Chondrocyte (in vitro differentiated cells): ENCODE results near the gene SLC25A1. TPM values are rescaled to one million over a fixed set of nuclear protein-coding genes. Genes with fewer than 3 reads are reported as not detected.

Experiments used
- DNase-seq: peaks from one replicate; pipeline ENCODE4 v3.0.0; 2021; ENCODE audit warnings: mixed read lengths, low spot score
- H3K27ac Mint-ChIP-seq: one replicate; pipeline ENCODE4 v1.8.0; 2021; ENCODE audit warnings: mild to moderate bottlenecking, moderate library complexity, mixed read lengths; ENCODE audit not compliant: unreplicated experiment
- H3K27me3 Mint-ChIP-seq: 2 replicates; pipeline ENCODE4 v1.8.0; 2021; ENCODE audit warnings: low read depth, mixed read lengths
- H3K36me3 Mint-ChIP-seq: 2 replicates; pipeline ENCODE4 v1.8.0; 2021; ENCODE audit warnings: low read depth, mixed read lengths
- H3K4me1 Mint-ChIP-seq: 2 replicates; pipeline ENCODE4 v1.8.0; 2021; ENCODE audit warnings: low read depth, mild to moderate bottlenecking, mixed read lengths
- H3K4me3 Mint-ChIP-seq: one replicate; pipeline ENCODE4 v1.8.0; 2021; ENCODE audit warnings: mild to moderate bottlenecking, moderate library complexity, mixed read lengths; ENCODE audit not compliant: unreplicated experiment
- H3K9me3 Mint-ChIP-seq: 2 replicates; pipeline ENCODE4 v1.8.0; 2021; ENCODE audit warnings: low read depth, mixed read lengths
- total RNA-seq: library from RNA; stranded (reverse); gene quantifications from 3 replicates; pipeline ENCODE4 v1.2.1, GENCODE V29; 2021
- TF ChIP-seq, protein P1 (sequence below): fragments of 200-600 bp; sonication (generic); IDR thresholded peaks from 2 replicates; pipeline ENCODE4 v1.5.0; 2021; ENCODE audit warnings: antibody characterized with exemption, mild to moderate bottlenecking, moderate library complexity

Gene SLC25A1
- total RNA-seq, 1 donor from 2014 or later, result 107 TPM

DNA sequence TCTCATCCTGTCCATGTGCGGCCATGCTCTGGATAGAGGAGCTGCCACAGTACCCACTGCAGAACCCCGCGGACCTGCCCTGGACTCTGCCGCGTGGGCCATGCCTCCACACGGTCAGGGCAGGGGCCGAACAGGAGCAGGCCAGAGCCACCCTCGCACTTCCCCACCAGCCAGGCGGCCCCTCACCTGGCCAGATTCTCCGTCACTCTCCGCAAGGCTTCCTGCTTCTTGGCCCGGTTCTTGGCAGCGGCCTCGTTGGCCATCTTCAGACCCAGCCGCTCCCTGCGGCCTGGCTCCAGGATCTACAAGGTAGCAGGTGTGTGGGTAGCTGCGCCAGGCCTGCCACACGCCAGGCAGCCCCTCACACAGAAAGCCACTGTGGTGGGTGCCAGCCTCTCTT, 43.7 kb downstream of the SLC25A1 start:
- Mint-ChIP-seq H3K36me3 (peaks cover 41% of the 10 kb centered on the region), H3K27me3 (no peaks in the 10 kb centered on the region)

DNA sequence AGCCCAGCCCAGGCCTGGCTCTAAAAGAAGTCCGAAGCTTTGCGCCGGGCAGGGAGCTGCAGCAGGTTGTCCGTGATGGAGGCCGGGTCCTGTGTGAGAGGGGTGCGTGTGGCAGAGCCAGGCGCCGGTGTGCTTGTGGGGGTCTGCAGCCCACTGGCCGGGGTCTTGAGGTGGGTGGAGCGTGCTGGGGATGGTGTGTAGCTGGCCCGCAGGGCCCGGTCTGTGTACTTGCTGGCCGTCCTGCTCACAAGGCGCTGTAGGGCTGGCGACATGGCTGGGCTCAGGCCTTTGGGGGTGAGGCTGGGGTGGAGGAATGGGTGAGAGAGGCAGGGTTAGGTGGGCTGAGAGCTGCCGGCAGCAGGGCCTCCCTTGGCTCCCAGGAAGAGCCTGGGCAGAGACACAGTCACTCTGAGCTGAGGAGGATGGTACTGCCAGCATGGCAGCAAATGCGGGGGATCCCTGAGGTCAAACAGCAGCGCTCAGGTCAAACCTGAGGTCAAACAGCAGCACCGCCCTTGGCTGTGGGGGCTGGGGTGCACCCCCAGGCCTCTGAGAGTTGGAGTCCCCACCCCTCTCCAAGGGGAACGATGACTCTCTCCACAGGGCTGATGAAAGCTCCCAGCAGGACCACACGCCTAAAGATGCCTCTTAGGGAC, 44.2 kb downstream of the SLC25A1 start:
- Mint-ChIP-seq H3K36me3 (peaks cover 41% of the 10 kb centered on the region), H3K4me3 (no peak overlapping the region), H3K27ac (no peak overlapping the region), H3K27me3 (no peaks in the 10 kb centered on the region), H3K4me1 (no peaks in the 10 kb centered on the region), H3K9me3 (no peaks in the 10 kb centered on the region)
- TF ChIP-seq, protein P1, sequence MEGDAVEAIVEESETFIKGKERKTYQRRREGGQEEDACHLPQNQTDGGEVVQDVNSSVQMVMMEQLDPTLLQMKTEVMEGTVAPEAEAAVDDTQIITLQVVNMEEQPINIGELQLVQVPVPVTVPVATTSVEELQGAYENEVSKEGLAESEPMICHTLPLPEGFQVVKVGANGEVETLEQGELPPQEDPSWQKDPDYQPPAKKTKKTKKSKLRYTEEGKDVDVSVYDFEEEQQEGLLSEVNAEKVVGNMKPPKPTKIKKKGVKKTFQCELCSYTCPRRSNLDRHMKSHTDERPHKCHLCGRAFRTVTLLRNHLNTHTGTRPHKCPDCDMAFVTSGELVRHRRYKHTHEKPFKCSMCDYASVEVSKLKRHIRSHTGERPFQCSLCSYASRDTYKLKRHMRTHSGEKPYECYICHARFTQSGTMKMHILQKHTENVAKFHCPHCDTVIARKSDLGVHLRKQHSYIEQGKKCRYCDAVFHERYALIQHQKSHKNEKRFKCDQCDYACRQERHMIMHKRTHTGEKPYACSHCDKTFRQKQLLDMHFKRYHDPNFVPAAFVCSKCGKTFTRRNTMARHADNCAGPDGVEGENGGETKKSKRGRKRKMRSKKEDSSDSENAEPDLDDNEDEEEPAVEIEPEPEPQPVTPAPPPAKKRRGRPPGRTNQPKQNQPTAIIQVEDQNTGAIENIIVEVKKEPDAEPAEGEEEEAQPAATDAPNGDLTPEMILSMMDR, result no peak
- peak; percentile 93 for DNase-seq

More for the DNA sequence above, 43.7 kb downstream of the SLC25A1 start:
- Mint-ChIP-seq H3K4me1 (no peaks in the 10 kb centered on the region), H3K4me3 (no peak overlapping the region), H3K9me3 (no peaks in the 10 kb centered on the region), H3K27ac (no peak overlapping the region)
- DNase-seq, result no peak
- TF ChIP-seq, protein P1, result no peak

DNA sequence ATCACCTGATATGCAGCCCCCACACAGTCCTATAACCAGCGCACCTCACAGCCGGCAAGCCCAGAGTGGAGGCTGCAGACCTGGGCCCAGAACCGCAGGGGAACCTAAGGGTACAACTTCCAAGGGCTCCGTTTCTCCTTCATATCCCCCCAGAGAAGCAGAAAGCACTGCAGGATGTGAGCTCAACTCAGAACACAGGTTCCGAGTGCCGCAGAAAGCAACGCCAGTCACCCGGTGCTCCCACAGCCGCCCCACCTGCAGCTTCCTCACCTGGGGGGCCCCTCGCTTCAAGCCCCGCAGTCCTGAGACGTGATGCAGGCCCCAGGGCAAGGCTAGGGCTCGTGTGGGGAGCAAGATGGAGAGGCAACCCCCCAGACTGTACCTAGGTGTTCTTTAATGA, 45.0 kb downstream of the SLC25A1 start:
- H3K36me3 Mint-ChIP-seq, result peaks cover 37% of the 10 kb centered on the region
- TF ChIP-seq, protein P1, result no peak

DNA sequence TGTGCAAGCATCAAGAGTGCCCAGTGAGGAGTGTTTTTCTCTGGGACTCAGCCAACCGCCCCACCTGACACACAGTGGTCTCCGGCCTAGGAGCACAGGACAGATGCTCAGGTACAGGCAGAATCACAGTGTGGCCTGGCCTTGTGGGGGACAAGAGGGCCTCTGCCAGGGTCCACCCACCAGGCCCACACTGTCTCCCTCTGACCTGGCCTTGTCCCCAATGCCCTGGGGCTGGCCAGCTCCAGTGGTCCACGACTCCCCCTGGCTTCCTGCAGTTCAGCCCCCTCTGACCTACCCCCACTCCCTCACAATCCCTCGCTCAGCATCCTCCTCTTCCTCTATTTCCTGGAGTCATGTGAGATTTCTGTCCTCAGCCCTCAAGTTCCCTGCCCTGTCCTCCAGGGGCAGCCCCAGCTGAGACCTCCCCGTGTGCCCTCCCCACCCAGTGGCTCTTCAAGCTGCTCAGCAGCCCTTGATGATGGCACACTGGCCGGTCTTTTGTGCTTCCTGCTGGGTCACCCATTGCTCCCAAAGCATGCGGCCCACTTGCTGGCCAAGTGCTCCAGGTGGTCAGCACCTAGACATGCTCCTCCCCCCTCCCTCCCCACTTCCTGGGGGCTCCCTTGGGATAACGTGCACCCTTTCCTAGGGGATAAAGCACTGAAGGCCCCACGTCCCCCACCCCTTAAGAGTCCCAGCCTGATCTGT, 45.7 kb downstream of the SLC25A1 start:
- Mint-ChIP-seq H3K27me3 (no peaks in the 10 kb centered on the region), H3K9me3 (no peaks in the 10 kb centered on the region), H3K4me1 (no peaks in the 10 kb centered on the region)

More for the DNA sequence above, 45.0 kb downstream of the SLC25A1 start:
- no peak overlapping the region for H3K27ac Mint-ChIP-seq
- no peaks in the 10 kb centered on the region for H3K27me3 Mint-ChIP-seq
- H3K4me1 Mint-ChIP-seq, result no peaks in the 10 kb centered on the region
- H3K4me3 Mint-ChIP-seq, result no peak overlapping the region
- DNase-seq, result no peak
- H3K9me3 Mint-ChIP-seq, result no peaks in the 10 kb centered on the region

GRCh38 chr22:19132153-19132552, 46.4 kb downstream of the SLC25A1 start:
- H3K9me3 Mint-ChIP-seq, result no peaks in the 10 kb centered on the region
- no peak overlapping the region for H3K4me3 Mint-ChIP-seq
- TF ChIP-seq, protein P1, result no peak
- H3K36me3 Mint-ChIP-seq, result peaks cover 37% of the 10 kb centered on the region
- H3K27me3 Mint-ChIP-seq, result no peaks in the 10 kb centered on the region
- H3K27ac Mint-ChIP-seq, result no peak overlapping the region
- DNase-seq, result no peak
- no peaks in the 10 kb centered on the region for H3K4me1 Mint-ChIP-seq

More for the DNA sequence above, 45.7 kb downstream of the SLC25A1 start:
- H3K27ac Mint-ChIP-seq, result no peak overlapping the region
- H3K36me3 Mint-ChIP-seq, result peaks cover 37% of the 10 kb centered on the region
- no peak for DNase-seq
- H3K4me3 Mint-ChIP-seq, result no peak overlapping the region
- TF ChIP-seq, protein P1, result no peak
